Activated T-cell treated with anti-CD3 and anti-CD28 coated beads for 4 hours (primary cell): ENCODE measurements around the gene NMNAT3.

ENCODE experiments used
- DNase-seq: peaks from one replicate; pipeline ENCODE4 v3.0.0-alpha.2; 2020

The NMNAT3 gene

GRCh38 chr3:139674571-139675260 is 3.1 kb downstream of the NMNAT3 start:
- no peak for DNase-seq

DNA sequence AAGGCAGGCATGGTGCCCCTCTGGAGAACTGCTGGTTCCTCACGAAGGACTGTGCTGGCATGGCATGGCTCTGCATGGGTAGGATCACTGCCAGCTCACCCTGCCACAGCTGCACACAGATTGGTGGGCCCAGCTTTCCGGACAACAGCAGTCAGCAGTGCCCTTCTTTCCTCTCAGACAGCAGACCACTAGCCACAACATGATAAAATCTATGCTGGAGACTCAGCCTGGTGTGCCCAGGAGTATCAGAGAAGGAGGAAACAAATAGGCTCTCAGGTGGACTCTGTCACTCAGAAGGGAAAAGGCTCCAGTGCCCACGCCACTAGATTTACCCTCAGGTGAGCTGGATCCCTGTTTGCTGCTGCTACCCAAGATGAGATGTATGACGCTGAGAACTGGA is 4.9 kb downstream of the NMNAT3 start:
- no peak for DNase-seq

- DNase-seq, result no peak
Measured at GRCh38 chr3:139671863-139672646, 5.7 kb downstream of the NMNAT3 start.

DNA sequence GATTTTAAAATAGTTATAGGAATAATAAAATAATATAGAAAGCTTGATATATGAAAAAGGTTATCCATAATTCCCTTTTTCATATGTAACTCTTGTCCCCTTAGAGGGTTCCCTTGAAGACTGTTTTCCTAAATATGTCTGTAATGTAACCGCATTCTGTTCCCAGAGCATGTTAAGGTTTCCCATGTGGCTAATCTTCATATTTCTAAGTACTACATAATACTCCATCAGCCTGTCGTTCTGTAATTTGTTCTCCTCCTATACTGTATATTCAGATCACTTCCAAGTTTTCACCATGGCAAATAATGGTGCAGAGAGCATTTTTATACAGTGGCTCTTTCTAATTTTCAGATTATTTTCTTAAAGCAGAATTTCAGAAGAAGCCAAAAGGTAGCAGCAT is 6.7 kb downstream of the NMNAT3 start:
- DNase-seq, result no peak

DNA sequence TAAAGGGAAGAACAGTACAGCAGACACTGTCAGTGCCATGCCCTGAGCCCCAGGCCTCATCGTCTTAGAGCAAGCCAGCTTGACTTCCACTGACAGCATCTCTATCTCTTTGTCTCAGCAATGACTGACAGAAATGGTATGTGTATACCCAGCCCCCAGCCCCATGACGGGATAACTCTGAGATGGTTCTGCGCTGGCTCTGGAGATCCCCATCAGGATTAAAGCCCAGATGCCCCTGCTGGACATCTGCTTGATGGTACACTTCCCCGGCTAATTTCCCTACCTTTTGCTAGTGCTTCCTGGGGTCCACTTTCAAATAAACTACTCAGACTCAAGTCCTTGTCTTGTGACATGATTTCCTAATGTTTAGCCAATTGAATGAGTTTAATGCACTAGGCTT is 7.6 kb downstream of the NMNAT3 start:
- DNase-seq, result no peak

DNA sequence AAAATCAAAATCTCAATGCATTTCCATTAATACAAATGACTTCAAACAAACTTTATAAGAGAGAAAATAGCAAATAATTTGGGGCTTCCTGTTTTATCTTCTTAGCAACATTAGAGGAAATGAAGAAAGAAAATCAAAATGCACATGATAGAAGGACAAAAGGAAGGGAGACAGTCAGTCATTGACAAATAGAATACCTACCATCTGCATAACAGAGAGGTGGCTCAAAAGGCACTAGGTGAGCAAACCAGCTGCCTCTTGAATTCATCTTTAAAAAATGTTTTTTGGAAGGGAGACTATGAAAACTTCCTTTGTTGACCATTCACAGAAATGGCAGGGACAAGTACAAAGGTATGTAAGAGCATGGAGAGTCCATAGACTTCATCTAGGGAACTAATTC is 9.4 kb downstream of the NMNAT3 start:
- no peak for DNase-seq

- no peak for DNase-seq
Measured at GRCh38 chr3:139664958-139665357, 12.8 kb downstream of the NMNAT3 start.

- DNase-seq, result no peak
Measured at GRCh38 chr3:139660269-139660668, 17.5 kb downstream of the NMNAT3 start.

GRCh38 chr3:139659511-139659910 is 18.3 kb downstream of the NMNAT3 start:
- DNase-seq, result no peak

DNA sequence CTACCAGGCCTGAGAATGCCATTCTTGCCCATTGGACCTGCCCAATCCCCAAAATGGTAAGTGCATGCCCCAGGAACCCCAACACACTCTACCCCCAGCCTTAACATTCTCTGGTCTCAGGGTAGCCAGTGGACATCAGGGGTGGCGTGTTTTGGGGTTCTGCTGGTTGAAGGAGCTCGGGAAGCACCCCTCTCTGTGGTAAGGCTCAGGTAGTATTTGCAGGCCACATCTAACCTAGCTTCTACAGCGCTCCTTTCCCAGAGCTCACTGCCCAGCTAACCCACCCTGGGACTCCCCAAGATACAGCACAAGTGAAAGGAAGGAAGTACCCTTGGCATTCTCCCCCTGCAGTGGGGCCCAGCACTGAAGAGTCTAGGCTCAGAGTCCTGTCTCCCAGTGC is 19.8 kb downstream of the NMNAT3 start:
- no peak for DNase-seq

DNA sequence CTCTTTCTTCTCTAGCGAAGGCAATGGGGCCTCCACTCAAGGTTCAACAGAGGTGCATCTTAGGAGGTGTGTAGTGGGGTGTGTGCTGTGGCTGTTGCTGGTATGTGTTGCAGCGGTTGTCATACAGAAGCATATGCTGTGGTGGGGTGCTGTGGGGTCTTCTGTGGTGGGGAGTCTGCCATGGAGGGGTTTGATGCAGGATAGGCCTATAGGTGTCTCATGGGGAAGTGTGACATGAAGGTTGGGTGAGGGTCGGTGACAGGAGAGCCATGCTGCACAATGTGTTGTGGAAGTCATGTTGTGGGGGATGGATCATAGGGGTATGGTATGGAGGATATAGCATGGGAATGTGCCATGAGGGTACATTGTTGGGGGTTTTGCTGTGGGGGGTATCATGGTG is 20.3 kb downstream of the NMNAT3 start:
- DNase-seq, result no peak

- DNase-seq, result no peak
Measured at GRCh38 chr3:139655909-139656595, 21.7 kb downstream of the NMNAT3 start.

- no peak for DNase-seq
Measured at GRCh38 chr3:139654637-139655365, 23.0 kb downstream of the NMNAT3 start.

DNA sequence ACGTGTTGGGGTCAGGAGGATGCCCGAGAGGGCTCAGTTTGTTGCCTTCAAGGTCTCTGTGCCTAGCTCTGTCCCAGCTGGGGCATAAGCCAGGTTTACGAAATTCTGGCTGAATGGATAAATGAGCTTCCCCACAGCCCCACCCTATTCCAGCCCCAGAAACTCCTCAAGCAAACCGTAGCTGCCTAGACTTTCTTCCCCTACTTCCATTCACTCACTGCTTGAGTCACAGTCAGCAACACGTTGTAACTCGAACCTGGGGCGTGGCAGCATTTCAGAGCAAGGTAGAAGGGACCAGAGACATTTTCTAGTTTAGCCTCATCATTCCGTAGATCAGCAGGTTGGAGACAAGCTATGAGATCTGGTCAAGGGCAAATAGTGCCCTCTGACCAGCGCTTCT is 24.2 kb downstream of the NMNAT3 start:
- DNase-seq, result no peak

DNA sequence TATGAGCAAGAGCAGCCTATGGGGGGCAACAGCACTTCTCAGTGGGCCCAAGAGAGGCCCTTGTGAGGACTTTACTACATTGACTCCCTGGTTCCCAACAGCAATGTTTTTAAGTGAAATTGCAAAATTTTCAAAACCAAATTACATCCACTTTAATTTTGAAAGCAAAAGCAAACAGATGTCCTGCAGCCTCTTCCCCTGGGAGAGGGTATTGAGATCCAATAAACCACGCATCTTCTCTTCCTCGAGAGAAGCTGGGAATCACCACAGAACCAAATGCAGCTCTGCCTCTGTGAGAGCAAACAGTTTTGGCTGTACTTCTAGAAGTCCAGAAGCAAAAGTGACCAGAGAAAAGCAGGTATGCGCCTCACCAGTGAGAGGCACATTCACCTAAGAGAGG is 25.2 kb downstream of the NMNAT3 start:
- DNase-seq, result no peak

- no peak for DNase-seq
Measured at GRCh38 chr3:139647866-139648435, 29.8 kb downstream of the NMNAT3 start.

DNA sequence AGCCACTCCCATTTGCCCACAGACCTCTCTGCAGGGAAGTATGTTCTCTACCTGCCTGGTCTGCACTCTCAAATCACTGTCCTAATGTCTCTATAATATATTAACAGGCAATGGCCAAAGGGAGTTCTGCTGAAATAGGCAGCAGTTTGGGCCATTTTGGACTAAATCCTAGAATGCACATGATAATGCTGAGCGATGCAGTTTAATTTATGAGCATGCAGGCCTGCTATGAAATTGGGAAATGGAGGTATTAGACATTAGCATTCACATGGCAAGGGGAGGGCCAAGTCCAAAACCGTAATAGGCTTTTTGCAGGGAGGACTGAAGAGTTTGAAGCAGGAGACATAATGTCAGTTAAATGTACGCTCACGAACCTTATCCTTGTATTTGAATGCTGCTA is 31.3 kb downstream of the NMNAT3 start:
- DNase-seq, result no peak

GRCh38 chr3:139642996-139643395 is 34.8 kb downstream of the NMNAT3 start:
- no peak for DNase-seq

DNA sequence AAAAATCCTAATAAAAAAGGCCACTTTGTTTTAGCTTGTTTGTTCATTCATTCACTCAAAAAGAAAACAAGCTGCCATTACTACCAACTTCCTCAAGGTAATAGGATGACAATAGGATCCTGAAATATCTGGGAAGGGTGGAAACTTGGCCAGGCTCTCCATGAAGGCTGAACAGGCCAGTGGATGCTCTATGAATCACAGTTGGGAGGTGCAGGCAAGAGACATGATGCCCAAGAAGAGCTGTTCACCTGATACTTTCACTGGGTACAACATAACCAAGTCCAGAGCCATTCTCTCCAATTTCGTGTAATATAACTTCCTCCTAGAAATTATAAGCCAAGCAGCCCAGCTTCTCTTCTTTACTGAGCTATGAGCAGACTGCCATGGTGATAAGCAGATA is 37.3 kb downstream of the NMNAT3 start:
- no peak for DNase-seq

DNA sequence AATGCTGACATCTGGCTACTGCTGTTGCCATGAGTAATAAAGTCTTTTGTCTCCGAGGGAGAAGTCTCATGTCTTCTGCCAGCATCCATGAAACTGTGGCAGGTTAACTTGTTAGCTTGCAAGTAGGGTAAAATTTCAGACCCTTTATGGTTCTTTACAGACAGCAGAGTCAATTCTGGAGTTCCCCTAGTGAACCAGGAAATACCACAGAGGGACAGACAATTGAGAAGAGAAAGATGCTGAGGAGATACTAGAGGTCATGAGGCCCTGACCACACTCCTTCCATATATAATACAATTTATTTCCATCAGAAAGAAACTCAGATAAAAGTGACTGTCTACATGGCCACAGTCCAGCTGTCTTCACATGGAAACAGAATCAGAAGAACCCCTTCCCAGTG is 38.1 kb downstream of the NMNAT3 start:
- no peak for DNase-seq

DNA sequence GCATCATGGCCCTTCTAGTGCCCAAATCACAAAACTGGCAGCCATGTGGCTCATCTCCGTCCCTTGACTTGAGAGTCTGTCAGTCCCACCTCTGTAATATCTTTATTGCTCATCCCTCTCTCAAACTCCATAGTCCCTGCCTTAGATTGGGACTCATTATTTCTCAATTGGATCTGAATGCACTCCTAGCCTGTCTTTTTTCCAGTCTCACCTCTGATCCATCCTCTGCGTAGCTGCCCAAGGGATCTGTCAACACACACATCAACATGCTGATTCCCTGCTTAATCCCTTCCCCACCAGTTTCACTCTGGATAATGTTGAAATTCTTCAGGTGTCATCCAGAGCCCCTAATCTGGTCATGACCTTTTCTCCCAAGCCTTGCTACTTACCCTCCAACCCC is 39.3 kb downstream of the NMNAT3 start:
- DNase-seq, result no peak

- no peak for DNase-seq
Measured at GRCh38 chr3:139636511-139636910, 41.3 kb downstream of the NMNAT3 start.

DNA sequence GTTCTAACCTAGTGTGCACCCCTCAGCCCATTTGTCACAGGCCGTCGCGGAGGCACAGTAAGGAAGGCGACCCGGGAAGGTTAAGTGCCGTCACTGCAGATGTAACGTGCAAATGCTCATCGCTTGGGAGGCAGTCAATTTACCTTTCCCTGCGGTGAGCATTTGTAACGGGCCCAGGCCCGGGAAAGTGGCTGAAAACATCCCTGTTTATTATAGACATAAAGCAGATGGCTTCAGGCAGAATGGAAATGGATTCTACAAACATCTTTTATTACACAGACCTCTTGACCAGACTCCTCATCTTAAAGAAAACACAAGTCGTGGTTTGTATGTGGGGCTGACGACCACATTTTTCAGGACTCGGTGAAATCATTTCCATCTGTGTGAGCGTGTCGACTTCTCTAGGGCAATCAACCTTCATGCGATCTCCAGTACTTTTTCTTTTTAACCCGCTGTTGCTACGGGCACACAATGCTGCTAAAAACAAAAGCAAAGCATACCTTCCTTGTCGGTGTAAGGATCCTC is 43.6 kb downstream of the NMNAT3 start:
- DNase-seq, result no peak
